ENCODE results near the gene KRT81.

The KRT81 gene

GRCh38 chr12:52285851-52286530 lies 5.3 kb downstream of the KRT81 start:
- Histone ChIP-seq H3K27ac (ENCODE audit: low read depth, low read length, poor library complexity, severe bottlenecking) (no peak overlapping the region), H3K4me2 (ENCODE audit: low read length) (no peak overlapping the region), H3K4me3 (ENCODE audit: low read depth, low read length, poor library complexity, severe bottlenecking) (no peak overlapping the region)

GRCh38 chr12:52285172-52285745 lies 6.1 kb downstream of the KRT81 start:
- H3K9me3 ChIP-seq (ENCODE audit: low read length) = no peaks in the 10 kb centered on the region

More at GRCh38 chr12:52285851-52286530, 5.3 kb downstream of the KRT81 start:
- H2AFZ ChIP-seq (ENCODE audit: low read length) = no peak overlapping the region
- no peaks in the 10 kb centered on the region; the same call in 1 of the 2 replicates for H3K27me3 ChIP-seq (ENCODE audit: insufficient read depth, low read length)
- H4K20me1 ChIP-seq (ENCODE audit: insufficient read depth, low read length) = no peaks in the 10 kb centered on the region
- no peaks in the 10 kb centered on the region for H3K79me2 ChIP-seq (ENCODE audit: insufficient read depth, low read length)
- H3K9me3 ChIP-seq (ENCODE audit: low read length) = no peaks in the 10 kb centered on the region
- H3K9ac ChIP-seq (ENCODE audit: low read length) = no peak overlapping the region
- no peaks in the 10 kb centered on the region for H3F3A ChIP-seq (ENCODE audit: insufficient read depth, low read length)
- TF ChIP-seq EZH2 (IDR thresholded peaks at IDR 0.05; ENCODE audit: borderline replicate concordance, low read length) = no peak
- TF ChIP-seq, protein P1, sequence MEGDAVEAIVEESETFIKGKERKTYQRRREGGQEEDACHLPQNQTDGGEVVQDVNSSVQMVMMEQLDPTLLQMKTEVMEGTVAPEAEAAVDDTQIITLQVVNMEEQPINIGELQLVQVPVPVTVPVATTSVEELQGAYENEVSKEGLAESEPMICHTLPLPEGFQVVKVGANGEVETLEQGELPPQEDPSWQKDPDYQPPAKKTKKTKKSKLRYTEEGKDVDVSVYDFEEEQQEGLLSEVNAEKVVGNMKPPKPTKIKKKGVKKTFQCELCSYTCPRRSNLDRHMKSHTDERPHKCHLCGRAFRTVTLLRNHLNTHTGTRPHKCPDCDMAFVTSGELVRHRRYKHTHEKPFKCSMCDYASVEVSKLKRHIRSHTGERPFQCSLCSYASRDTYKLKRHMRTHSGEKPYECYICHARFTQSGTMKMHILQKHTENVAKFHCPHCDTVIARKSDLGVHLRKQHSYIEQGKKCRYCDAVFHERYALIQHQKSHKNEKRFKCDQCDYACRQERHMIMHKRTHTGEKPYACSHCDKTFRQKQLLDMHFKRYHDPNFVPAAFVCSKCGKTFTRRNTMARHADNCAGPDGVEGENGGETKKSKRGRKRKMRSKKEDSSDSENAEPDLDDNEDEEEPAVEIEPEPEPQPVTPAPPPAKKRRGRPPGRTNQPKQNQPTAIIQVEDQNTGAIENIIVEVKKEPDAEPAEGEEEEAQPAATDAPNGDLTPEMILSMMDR (IDR thresholded peaks at IDR 0.05; ENCODE audit: low read length) = no peak
- H3K4me1 ChIP-seq (ENCODE audit: insufficient read depth, low read length, severe bottlenecking) = no peaks in the 10 kb centered on the region
- H3K36me3 ChIP-seq (ENCODE audit: insufficient read depth, low read length) = no peaks in the 10 kb centered on the region
- H3K9me2 ChIP-seq (ENCODE audit: low read depth, low read length) = no peaks in the 10 kb centered on the region

DNA sequence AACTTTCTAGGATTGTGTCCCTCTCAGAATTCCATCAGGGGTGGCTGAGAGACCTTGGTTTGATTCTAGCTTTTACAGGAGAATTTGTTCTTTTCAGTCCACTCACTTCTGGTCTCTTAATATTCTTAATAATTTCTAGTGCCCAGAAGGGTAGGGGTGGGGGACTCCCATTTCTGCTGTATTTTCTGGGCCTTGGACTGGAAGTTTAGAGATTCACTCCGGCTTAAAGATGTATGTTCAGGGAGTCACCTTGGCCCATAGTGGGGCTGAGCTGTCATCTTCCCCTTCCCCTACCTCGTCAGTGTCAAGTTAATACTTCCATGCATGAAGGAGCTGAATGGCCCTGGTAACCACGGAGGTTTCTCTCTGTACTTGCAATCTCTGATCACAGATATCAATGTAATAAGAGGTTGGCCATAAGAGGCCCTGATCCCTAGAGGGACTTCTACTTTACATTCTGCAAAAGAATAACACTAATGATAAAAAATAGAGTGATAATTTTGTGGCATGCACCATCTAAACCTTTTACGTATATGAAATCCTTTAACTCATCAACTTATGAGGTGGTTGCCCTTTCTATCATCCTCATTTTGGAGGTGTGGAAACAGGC lies 6.7 kb downstream of the KRT81 start:
- no peaks in the 10 kb centered on the region for H3K9me3 ChIP-seq (ENCODE audit: low read length)
- no peaks in the 10 kb centered on the region for H3K9me2 ChIP-seq (ENCODE audit: low read depth, low read length)
- H3K9ac ChIP-seq (ENCODE audit: low read length) = no peak overlapping the region
- H3K4me2 ChIP-seq (ENCODE audit: low read length) = no peak overlapping the region
- H4K20me1 ChIP-seq (ENCODE audit: insufficient read depth, low read length) = no peaks in the 10 kb centered on the region
- H2AFZ ChIP-seq (ENCODE audit: low read length) = no peak overlapping the region
- no peak overlapping the region for H3K27ac ChIP-seq (ENCODE audit: low read depth, low read length, poor library complexity, severe bottlenecking)
- H3K4me3 ChIP-seq (ENCODE audit: low read depth, low read length, poor library complexity, severe bottlenecking) = no peak overlapping the region
- H3K79me2 ChIP-seq (ENCODE audit: insufficient read depth, low read length) = no peaks in the 10 kb centered on the region
- no peaks in the 10 kb centered on the region for H3K4me1 ChIP-seq (ENCODE audit: insufficient read depth, low read length, severe bottlenecking)
- H3K27me3 ChIP-seq (ENCODE audit: insufficient read depth, low read length) = no peaks in the 10 kb centered on the region; the same call in 1 of the 2 replicates
- TF ChIP-seq EZH2 (IDR thresholded peaks at IDR 0.05; ENCODE audit: borderline replicate concordance, low read length) = no peak
- TF ChIP-seq, protein P1 (IDR thresholded peaks at IDR 0.05; ENCODE audit: low read length) = no peak
- no peaks in the 10 kb centered on the region for H3F3A ChIP-seq (ENCODE audit: insufficient read depth, low read length)
- H3K36me3 ChIP-seq (ENCODE audit: insufficient read depth, low read length) = no peaks in the 10 kb centered on the region

More at GRCh38 chr12:52285172-52285745, 6.1 kb downstream of the KRT81 start:
- Histone ChIP-seq H3K9ac (ENCODE audit: low read length) (no peak overlapping the region), H3K27ac (ENCODE audit: low read depth, low read length, poor library complexity, severe bottlenecking) (no peak overlapping the region), H3K4me2 (ENCODE audit: low read length) (no peak overlapping the region), H3F3A (ENCODE audit: insufficient read depth, low read length) (no peaks in the 10 kb centered on the region), H3K4me1 (ENCODE audit: insufficient read depth, low read length, severe bottlenecking) (no peaks in the 10 kb centered on the region), H3K36me3 (ENCODE audit: insufficient read depth, low read length) (no peaks in the 10 kb centered on the region), H2AFZ (ENCODE audit: low read length) (no peak overlapping the region), H3K27me3 (ENCODE audit: insufficient read depth, low read length) (no peaks in the 10 kb centered on the region; the same call in 1 of the 2 replicates), H3K79me2 (ENCODE audit: insufficient read depth, low read length) (no peaks in the 10 kb centered on the region), H3K9me2 (ENCODE audit: low read depth, low read length) (no peaks in the 10 kb centered on the region), H3K4me3 (ENCODE audit: low read depth, low read length, poor library complexity, severe bottlenecking) (no peak overlapping the region), H4K20me1 (ENCODE audit: insufficient read depth, low read length) (no peaks in the 10 kb centered on the region)
- no peak for TF ChIP-seq EZH2 (IDR thresholded peaks at IDR 0.05; ENCODE audit: borderline replicate concordance, low read length)

Data from OCI-LY1 (cell line).